HG03280 (cell line): ENCODE measurements around the gene NR5A1.

ENCODE experiments used
- ATAC-seq: cut with Tn5 transposase; IDR thresholded peaks from one replicate; pipeline ENCODE4 v1.9.1; 2021; ENCODE audit warnings: mild to moderate bottlenecking, moderate library complexity; ENCODE audit not compliant: unreplicated experiment

The NR5A1 gene

DNA sequence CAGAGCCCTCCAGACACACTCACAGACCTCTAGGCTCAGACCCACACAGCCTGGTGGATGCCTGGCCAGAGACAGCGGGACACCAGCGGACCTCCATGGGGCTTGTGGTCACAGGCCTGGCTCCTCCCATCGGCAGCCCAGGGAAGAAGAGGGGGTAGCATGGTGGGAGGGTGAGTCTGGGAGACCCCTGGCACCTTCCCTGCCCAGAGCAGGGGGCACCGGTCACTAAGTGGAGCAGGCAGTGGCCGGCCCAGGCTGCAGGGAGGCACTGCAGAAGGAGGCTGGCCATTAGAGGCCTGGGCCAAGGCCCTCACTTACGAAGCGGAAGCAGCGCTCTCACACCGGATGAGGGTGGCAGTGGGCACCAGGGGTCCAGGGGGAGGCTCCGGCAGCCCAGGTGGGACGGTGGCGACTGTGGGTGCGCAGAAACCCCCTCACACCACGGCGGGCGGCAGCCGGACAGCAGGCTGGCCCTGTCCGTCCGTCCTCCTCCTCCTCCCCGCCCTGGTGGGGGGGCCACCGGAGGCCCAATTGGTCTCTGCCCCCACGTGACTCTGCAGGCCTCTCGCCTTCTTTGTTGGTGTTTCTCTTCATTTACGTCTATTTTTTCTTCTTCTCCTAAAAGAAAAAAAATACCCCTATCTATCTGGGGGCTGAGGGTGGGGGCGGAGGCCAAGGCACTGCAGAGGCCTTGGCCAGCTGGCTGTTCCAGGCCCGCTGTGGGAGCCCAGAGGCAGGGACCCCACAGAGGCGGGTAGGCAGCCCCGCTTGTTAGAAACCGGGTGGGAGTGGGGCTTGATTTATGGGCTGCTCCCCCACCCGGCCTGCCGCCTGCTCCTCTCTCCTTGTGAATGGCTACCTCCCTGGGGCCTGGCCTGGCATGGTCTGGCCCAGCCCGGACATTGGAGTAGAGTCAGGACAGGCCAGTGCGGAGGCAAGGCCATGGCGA, at the start of gene NR5A1:
Gene NR5A1, minus strand, starts transcription at position 469 of the 949 bp plus-strand sequence. CDS start 4,004 bp downstream, outside the sequence.
- ATAC-seq = no peak

DNA sequence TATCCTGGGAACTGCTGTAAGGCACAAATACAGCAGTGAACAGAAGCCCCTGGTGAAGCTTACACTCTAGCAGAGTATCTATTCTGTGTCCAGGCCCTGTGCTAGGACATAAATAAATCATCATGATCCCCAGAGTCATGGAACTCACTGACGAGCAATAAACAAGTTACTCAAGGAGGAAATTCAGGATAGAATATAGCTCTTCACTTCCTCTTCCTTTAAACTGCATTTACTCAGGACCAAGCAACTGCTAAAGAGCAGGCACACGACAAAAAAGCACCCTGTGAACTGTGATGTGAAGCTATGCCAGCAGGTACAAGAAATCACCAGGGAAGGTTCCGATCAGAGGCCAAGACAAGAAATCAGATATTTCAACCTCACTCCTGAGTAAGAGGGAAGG, 47.8 kb upstream of the NR5A1 start:
- no peak for ATAC-seq

DNA sequence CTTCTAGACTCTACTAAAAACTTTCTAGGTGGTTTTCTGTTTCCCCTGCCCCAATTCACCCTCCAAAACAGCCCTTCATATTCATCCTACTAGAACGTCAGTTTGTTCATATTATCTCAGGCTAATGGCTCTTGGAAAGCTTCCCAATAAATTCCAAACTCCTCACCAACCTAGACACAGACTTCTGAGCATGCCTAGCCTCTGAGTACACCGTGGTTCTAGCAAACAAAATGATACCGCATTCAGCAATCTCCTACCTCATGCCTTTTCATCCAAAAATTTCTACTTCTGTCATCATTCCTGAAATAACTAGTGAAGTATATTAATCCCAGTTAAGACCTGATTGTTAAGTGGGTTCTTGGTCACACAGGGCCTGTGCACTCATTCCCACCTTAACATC, 46.5 kb upstream of the NR5A1 start:
- ATAC-seq = no peak

DNA sequence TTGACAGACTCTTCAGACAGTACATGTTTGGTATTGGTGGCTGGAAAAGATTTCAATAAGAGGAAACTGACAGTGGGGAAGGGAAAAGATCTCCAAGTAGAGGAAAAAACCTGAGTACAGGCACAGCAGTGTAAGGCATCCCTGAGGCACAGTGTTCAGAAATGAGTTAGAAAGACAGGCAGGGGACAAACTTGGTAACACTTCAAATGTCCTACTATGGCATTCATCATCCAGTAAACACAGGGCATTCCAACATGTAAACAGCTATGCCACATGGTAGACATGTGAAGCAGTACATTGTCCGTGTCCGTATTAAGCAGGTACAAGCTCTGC, 45.0 kb upstream of the NR5A1 start:
- ATAC-seq = no peak

DNA sequence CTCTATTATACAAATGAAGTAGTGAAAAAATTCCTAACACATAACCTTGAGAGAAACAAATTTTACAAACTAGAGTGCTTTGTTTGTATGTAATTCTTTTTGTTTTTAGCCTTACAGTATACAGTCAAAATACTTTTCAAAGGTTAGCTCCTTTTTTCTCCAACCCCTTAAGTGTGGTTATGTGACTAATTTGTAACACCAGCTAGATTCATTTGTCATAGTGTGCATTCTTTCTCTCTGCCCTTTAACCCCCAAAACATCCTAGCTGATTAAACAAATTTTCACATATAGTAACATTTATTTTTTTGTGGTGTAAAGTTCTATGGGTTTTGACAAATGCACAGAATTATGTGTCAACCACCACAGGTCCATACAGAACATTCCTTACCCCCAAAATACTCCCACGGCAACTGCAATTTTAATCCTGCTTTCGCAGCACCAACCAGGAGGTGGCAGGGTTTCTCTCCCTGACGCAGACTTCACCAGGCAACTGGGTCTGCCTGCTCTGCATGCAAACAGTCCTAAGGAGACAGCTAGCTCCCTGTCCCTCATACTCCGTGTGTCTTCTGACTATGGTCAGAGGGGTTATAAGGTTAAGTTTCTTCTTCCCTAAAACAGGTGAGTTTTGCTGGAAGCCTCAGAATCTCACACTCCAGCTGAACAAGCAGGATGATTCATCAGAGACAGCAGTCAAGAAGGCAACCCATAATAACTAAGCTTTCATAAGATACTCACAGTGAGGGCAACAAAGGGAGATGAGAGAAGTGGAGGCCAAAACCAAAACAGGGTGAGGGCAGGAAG, 44.5 kb upstream of the NR5A1 start:
- no peak for ATAC-seq

DNA sequence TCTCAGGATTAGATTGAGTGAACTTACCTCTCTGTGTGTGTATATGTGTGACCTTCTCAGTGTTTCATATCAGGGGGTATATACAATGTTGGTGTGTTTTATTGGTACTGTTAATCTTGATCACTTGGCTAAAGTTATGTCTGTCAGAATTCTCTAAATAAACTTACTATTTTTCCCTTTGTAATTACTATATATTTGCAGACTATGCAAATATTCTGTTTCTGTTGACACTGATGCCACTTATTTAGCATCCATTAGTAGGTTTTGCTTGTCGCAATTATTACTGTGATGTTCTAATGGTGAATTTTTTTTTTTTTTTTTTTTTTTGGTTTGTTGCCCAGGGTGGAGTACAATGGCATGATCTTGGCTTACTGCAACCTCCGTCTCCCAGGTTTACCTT, 42.9 kb upstream of the NR5A1 start:
- no peak for ATAC-seq

DNA sequence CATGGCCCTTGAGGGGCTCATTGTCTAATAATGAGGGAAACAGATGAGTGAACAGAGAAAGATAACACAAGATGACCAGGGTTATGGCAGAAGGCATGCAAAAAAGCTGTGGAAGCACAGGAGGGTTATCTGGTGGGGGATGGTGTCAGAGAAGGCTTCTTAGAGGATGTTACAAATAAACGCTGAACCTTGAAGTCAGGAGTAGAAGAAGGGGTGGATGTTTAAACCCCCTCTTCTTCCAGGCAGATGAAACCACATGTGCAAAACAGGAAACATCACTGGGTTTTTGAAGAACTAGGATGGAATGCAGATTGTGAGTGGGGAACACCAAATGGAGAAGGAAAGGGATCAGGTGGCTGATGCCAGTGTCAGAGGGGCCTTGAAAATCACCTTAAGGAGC, 41.8 kb upstream of the NR5A1 start:
- ATAC-seq = no peak

DNA sequence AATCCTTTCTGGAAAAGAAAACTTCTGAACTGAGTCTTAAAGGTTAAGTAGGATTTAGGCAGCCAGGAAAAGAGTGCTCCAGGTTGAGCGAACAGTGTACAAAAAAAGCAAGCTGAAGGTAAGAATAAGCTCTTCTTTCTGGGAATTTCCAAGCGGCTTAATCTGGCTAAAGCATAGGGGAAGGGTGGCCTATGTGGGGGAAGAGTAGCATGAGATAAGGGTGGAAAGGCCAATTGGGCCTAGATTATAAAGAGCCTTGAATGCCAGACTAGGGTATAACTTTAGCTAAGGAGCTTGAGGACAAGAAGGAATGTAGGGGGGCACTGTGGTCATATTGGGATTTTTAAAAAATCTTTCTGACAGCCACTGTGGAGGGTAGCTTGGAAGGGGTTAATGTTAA, 37.3 kb upstream of the NR5A1 start:
- ATAC-seq = no peak

DNA sequence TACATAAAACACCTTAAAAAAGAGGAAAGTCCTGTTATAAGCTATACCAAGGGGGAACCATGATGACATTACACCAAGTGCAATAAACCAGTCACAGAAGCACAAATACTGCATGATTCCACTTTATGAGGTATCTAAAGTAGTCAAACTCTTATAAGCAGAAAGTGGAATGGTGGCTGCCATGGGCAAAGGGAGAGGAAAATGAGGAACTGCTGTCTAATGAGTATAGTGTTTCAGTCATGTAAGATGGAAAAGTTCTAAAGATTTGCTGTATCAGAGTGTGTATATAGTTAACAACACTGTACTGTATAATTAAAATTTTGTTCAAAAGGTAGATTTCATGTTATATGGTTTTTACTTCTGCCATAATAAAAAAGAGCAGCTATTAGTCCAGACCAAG, 34.6 kb upstream of the NR5A1 start:
- no peak for ATAC-seq

DNA sequence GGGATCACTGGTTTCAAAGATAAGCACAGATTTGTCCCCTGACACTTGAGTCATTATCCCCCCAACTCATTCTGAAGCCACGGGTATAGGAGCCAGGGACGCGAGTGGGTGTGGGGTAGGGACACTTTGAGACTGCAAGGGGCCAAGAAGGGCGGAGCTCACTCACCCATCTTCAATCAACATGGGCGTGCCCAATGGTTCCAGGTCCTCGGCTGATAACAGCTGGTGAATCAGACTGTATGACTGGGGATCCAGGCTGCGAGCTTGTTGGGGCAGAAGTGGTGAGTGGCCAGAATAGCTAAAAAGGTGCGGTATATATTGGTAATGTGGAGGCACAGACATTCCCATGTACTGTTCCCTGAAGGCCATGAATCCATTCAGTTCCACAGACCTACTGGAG, 30.7 kb upstream of the NR5A1 start:
- ATAC-seq = no peak

DNA sequence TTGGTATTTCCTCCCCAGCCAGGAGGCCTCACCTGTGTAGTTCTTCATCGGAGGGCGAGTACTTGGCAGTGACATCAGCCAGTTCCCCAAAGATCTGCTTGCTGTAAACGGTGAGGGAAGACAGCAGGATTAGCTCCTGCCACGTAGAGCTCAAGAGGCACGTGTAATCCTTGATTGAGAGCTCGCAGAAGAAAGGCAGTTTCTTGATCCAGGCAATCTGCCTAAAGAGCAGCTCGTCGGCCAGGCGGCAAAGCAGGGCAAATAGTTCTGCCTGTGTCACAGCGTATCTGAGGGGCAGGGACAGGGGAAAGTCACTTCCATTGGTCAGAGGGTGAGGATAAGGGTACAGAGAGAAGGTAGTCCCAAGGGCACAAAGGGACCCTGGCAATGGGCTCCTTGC, 28.6 kb upstream of the NR5A1 start:
- ATAC-seq = no peak

DNA sequence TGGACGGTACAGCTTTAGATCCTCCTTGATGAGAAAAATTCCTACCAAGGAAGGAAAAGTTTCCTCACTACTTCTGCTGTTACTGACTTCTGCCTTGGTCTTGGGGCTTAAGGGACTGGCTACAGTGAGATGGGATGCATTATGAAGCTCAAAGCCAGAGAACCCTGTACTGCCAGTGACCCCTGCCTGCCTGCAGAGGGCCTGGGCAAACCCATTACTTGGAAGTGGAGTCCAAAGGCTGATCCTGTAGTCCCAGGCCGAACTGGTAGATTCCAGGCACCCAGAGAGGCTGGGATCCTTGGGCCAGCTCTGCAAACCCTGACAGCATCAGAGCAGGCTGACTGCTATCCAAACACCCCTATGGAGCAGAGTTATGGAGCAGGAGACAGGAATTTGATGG, 25.7 kb upstream of the NR5A1 start:
- ATAC-seq = no peak

DNA sequence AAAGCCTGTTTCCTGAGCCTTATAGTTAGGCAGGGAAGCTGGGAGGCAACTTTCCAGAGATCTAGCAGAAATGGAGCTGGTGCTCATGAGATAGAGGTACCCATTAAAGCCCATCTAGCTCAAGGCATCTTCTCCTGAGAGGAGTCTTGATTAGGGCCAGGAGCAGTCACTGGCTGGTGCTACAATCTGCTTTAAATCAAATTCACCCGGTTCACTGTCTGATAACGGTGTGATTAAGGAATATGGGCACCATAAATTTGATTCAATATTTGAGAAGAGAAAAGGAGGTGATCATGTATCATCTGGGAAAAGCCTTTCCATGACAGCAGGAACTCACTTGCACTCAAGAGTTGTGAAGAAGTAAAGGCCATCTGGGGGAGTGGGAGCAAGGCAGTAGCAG, 23.9 kb upstream of the NR5A1 start:
- ATAC-seq = no peak

DNA sequence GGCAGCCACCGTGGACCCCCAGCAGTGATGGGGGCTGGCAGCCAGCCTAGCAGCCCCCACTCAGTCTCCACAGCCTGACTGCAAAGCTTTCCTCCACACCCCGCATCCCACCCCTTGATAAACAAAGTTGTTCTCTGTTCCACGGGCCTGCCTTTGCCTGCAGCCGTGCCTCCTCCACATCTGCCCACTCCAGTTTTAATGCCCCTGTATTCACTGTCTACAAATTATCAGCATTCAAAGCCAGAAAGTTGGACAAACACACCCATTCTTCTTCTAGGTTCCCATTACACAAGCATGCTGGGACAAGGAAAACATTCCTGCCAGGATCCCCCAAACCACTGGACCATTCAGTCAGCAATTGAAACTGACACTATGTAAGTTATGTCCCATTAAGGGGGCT, 23.0 kb upstream of the NR5A1 start:
- ATAC-seq = no peak

DNA sequence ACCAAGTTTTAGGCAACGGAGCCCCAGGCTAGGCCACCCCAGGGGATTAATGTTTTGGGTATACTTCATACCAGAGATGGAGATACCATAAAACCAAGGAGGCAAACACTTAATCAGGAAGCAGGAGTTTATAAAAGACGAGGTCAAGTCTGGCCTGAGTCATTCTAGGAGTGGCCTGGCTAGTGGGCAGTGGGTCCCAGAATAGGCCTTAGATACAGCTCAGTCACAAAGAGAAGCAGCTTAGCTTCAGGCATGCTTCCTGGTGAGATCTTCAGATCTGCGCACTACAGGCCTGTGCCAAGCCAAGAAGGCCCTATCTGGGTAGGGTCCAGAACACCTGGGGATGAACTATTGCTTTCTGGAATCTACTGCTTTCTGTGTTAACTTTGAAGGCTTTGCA, 20.6 kb upstream of the NR5A1 start:
- ATAC-seq = no peak

DNA sequence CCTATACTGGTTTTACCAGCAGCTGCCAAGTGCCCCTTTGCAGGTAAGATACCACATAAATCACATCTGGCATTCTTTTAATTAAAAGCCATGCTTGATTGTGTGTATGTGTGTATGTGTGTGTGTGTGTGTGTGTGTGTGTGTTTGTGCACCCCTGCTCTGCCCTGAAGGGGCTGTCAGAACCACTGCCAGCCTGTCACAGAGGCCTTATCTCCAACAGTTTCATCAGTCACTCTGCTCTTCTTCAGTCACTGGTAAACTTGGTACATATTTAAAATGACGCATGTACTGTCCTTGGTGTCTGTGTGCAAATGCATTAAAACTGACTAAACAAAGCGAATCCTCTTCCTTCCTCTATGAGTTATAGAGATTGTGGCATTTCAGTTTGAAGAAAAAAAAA, 19.0 kb upstream of the NR5A1 start:
- ATAC-seq = no peak

DNA sequence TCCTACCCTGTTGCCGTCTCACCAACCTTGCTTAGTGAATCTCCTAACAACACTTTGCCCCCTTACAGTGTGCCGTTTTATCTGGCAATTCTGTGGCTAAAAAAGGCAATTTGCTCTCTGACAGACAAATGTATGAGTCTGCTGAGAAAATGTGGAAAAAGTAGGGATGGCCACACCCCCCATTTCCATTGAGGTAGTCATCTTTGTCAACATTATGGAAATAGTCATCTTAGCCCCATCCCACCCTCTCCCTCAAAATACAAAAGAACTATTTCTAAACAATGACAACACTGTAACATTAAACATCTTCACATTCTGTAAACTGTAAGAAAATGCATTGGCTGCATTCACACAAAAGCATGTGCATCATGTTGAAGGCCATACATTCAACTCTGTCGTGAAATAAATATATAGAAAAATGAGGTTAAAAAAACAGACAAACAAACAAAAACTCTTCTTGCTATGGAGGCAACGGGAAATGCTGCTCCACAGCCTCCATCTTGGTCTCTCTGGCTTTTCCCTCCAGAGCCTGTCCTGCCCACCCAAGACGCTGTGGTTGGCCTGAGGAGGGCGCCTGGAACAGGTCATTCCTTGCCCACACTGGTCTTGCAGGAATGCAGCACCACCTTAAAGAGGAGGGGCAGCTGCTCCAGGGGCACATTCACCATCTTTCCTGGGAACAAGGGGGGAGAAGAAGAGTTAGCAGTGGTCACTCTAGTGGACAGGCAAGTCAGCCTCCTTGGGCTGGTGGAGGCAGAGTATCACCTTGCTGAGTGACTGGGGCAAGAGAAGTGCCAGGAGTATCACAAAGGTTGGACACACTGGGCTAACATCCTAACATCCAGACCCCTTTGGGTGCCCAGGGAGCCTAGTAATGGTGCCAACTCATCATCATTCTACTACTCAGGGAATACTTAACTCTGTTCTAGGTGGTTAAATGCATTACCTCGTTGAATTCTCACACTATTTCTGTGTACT, 15.2 kb upstream of the NR5A1 start:
- no peak for ATAC-seq

DNA sequence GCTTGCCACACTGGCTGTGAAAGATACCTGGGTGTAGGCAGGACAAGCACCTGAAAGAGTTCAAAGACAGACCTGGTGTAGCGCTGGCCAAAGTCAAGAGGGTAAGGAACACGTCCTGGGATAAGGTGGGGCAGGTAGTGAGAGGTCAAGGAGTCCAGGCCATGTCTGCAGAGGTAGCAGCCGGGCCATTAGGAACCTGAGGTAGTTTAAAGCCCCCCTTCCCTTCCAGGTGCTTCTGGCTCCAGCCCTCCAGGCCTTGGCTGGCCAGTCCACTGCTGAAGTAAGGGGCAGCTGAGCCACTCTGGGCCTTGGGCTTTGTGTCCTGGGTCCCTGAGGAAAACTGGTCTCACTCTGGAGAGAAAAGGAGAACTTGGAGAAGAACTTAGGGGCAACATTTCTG, 13.9 kb upstream of the NR5A1 start:
- ATAC-seq = no peak

DNA sequence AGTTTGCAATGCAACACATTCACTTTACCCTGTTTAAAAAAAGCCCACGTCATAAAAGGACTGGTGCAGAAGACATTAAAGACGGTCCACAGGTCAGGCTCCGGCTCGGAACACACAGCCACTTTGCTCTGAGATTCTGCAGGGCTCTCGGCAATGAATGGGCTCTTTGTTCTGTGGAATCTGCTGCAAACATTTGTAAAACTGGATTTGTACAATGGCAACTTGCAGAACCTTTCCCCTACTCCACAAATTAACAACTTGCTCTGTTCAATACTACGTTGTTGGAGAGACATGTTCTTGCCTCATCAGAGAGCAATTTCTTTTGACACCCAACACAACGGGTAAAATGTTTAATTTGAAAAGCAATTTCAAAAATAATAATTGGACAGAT, 13.0 kb upstream of the NR5A1 start:
- no peak for ATAC-seq

DNA sequence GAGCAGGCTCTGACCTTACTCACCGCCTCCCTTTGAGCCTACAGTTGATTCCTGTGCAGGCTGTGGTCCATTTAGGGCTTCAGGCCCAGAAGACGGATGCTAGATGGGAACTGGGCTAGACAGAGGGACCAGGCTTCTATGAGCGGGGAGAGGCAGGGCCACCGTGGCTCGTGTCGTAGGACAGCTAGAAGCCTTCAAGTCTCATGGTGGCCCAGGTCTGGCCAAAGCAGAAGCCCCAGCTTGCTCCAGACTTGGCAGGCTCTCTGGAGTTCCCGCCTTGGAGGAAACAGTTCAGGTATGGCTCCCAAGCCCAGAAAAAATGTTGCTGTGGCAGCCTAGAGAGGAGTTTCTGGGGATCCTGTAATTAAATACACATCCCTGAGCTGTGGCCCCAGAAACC, 10.9 kb upstream of the NR5A1 start:
- no peak for ATAC-seq

DNA sequence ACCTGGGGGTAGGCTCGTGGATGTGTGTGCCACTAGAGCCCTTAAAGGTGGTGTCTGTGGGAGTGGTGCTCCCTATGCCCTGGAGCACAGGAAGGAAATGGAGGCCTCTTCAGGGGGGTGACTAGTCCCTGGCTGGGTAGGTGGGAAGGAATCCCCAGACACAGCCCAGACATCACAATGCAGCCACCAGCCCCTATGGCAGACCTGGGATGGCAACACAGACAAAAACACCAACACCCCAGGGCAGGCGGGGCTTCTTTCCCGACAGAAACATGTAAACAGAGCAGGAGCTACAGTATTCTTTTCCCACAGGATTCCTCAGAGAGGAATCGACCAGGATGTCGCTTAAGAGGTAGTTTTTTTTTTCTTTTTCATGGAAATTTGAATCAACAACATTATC, 10.4 kb upstream of the NR5A1 start:
- ATAC-seq = no peak
